HEK293 (cell line): Measurements from ENCODE around the gene SENP7.

Experiments
- CTCF ChIP-seq: fragments of 450-650 bp; formaldehyde crosslinking; IDR thresholded peaks from 2 replicates; pipeline ENCODE4 v1.5.1; 2016; ENCODE audit warnings: missing biosample characterization, missing genetic modification characterization
- KLF10 ChIP-seq: fragments of 450-650 bp; IDR thresholded peaks from 2 replicates; pipeline ENCODE4 v1.5.1; 2018; ENCODE audit warnings: missing biosample characterization, mild to moderate bottlenecking, missing genetic modification characterization
- MZF1 ChIP-seq: fragments of 450-650 bp; formaldehyde crosslinking; IDR thresholded peaks from 2 replicates; pipeline ENCODE4 v1.5.1; 2017; ENCODE audit warnings: missing biosample characterization, missing genetic modification characterization, borderline replicate concordance
- TCF7L2 ChIP-seq: IDR thresholded peaks from 2 replicates; pipeline ENCODE4 v1.6.1; 2011; ENCODE audit warnings: low read depth, mild to moderate bottlenecking, inconsistent platforms, low read length, moderate library complexity, borderline replicate concordance
- ZBTB7A ChIP-seq: fragments of 450-650 bp; formaldehyde crosslinking; IDR thresholded peaks from 2 replicates; pipeline ENCODE4 v1.5.1; 2016; ENCODE audit warnings: low read depth, missing biosample characterization, missing genetic modification characterization
- ZNF10 ChIP-seq: fragments of 450-650 bp; formaldehyde crosslinking; IDR thresholded peaks from 2 replicates; pipeline ENCODE4 v1.5.1; 2017; ENCODE audit warnings: missing biosample characterization, missing genetic modification characterization
- ZNF292 ChIP-seq: fragments of 450-650 bp; formaldehyde crosslinking; IDR thresholded peaks from 2 replicates; pipeline ENCODE4 v1.5.1; 2016; ENCODE audit warnings: low read depth, missing biosample characterization, missing genetic modification characterization, borderline replicate concordance
- ZNF423 ChIP-seq: fragments of 450-650 bp; formaldehyde crosslinking; IDR thresholded peaks from 2 replicates; pipeline ENCODE4 v1.5.1; 2016; ENCODE audit warnings: missing biosample characterization, missing genetic modification characterization
- ZNF555 ChIP-seq: fragments of 450-650 bp; formaldehyde crosslinking; conservative IDR thresholded peaks from 2 replicates; pipeline ENCODE4 v1.5.1; 2017; ENCODE audit warnings: missing biosample characterization, mild to moderate bottlenecking, missing genetic modification characterization, inconsistent platforms
- ZNF791 ChIP-seq: fragments of 450-650 bp; formaldehyde crosslinking; IDR thresholded peaks from 2 replicates; pipeline ENCODE4 v1.5.1; 2016; ENCODE audit warnings: missing biosample characterization, missing genetic modification characterization
- ZSCAN30 ChIP-seq: fragments of 450-650 bp; IDR thresholded peaks from 2 replicates; pipeline ENCODE4 v1.5.1; 2018; ENCODE audit warnings: missing biosample characterization, mild to moderate bottlenecking, missing genetic modification characterization, moderate library complexity
- TF ChIP-seq, protein P1 (sequence below): fragments of 450-650 bp; formaldehyde crosslinking; IDR thresholded peaks from 2 replicates; pipeline ENCODE4 v1.5.1; 2017; ENCODE audit warnings: missing biosample characterization, missing genetic modification characterization
- TF ChIP-seq, protein P2 (sequence below): fragments of 450-650 bp; formaldehyde crosslinking; IDR thresholded peaks from 2 replicates; pipeline ENCODE4 v1.5.1; 2016; ENCODE audit warnings: missing biosample characterization, missing genetic modification characterization

GRCh38 chr3:101542957-101543356 lies 29.9 kb upstream of the SENP7 start:
- TF ChIP-seq ZNF10 (tag by site-specific recombination) (no peak), ZBTB7A (tag by site-specific recombination) (no peak), MZF1 (no peak), ZNF791 (tag by site-specific recombination) (no peak), ZNF423 (tag by site-specific recombination) (no peak), CTCF (tag by site-specific recombination) (no peak), ZNF555 (tag by site-specific recombination) (no peak), ZNF292 (tag by site-specific recombination) (no peak), KLF10 (tag by site-specific recombination) (no peak), TCF7L2 (no peak), ZSCAN30 (no peak)
- TF ChIP-seq, protein P1, sequence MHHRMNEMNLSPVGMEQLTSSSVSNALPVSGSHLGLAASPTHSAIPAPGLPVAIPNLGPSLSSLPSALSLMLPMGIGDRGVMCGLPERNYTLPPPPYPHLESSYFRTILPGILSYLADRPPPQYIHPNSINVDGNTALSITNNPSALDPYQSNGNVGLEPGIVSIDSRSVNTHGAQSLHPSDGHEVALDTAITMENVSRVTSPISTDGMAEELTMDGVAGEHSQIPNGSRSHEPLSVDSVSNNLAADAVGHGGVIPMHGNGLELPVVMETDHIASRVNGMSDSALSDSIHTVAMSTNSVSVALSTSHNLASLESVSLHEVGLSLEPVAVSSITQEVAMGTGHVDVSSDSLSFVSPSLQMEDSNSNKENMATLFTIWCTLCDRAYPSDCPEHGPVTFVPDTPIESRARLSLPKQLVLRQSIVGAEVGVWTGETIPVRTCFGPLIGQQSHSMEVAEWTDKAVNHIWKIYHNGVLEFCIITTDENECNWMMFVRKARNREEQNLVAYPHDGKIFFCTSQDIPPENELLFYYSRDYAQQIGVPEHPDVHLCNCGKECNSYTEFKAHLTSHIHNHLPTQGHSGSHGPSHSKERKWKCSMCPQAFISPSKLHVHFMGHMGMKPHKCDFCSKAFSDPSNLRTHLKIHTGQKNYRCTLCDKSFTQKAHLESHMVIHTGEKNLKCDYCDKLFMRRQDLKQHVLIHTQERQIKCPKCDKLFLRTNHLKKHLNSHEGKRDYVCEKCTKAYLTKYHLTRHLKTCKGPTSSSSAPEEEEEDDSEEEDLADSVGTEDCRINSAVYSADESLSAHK (tag by site-specific recombination): no peak
- TF ChIP-seq, protein P2, sequence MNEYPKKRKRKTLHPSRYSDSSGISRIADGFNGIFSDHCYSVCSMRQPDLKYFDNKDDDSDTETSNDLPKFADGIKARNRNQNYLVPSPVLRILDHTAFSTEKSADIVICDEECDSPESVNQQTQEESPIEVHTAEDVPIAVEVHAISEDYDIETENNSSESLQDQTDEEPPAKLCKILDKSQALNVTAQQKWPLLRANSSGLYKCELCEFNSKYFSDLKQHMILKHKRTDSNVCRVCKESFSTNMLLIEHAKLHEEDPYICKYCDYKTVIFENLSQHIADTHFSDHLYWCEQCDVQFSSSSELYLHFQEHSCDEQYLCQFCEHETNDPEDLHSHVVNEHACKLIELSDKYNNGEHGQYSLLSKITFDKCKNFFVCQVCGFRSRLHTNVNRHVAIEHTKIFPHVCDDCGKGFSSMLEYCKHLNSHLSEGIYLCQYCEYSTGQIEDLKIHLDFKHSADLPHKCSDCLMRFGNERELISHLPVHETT (tag by site-specific recombination): no peak
